Epidermal melanocyte (primary cell): ENCODE results near the gene TAF5L.
A peak's percentile ranks its signal among the peaks of the same experiment; 100 is the strongest.
"Not testable (repeated sequence)": the region's sequence is repeated elsewhere in the genome, so short reads cannot be mapped to it uniquely, and the experiment has no call there.

ENCODE experiments used
- DNase-seq: peaks from one replicate; pipeline ENCODE4 v3.0.0; 2011; ENCODE audit warnings: low spot score; ENCODE audit not compliant: insufficient read length

Gene TAF5L

DNA sequence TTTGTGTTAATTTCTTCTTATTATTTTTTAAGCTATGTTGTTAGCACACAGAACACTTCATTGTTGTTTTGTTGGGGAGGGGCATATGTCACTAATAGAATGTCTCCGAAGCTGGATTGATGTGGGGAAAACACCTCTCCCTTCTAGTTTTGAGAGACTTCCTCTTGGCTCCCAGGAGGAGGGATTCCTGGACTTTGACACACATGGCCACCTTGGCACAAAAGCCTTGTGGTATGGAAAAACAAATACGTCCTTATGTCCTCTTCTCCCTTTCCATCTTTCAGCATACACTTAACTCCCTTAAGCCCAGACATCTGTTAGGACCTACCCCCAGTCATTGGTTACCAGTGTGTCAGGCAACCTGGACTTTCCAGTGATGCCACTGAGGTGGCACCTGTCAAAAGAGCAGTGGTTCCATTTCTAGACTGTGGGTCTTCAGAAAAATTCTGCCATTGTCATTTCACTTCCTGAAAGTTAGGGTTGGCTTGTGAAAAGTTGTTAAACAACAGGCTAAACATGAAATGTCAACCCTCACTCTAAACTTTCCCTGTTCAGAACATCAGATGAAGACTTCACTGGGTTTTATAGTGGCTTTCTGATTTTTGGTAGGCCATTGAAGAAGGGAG lies 54.9 kb downstream of the TAF5L start:
- DNase-seq = no peak

DNA sequence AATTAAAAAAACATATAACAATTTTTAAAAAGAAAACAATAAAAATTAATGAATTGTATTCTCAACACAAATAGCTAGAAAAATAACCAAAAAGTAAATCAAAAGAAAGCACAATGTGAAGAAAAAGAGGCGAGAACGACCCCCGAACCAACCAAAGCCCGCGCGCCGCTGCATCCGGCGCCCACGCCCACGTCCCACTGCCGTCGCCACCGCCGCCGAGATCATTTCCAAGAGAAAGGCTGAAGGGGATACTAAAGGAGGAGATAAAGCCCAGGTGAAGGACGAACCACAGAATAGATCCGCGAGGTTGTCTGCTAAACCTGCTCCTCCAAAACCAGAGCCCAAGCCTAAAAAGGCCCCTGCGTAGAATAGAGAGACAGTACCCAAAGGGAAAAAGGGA lies 55.6 kb downstream of the TAF5L start:
- DNase-seq = no peak

GRCh38 chr1:229567109-229567868 lies 58.6 kb downstream of the TAF5L start:
- no peak for DNase-seq

- DNase-seq = no peak
Measured at GRCh38 chr1:229563701-229564100, 62.2 kb downstream of the TAF5L start.

- DNase-seq = no peak
Measured at GRCh38 chr1:229563241-229563640, 62.7 kb downstream of the TAF5L start.

- no peak for DNase-seq
Measured at GRCh38 chr1:229562686-229563085, 63.2 kb downstream of the TAF5L start.

- no peak for DNase-seq
Measured at GRCh38 chr1:229561141-229561540, 64.8 kb downstream of the TAF5L start.

GRCh38 chr1:229560124-229560523 lies 65.8 kb downstream of the TAF5L start:
- not testable (repeated sequence) for DNase-seq

DNA sequence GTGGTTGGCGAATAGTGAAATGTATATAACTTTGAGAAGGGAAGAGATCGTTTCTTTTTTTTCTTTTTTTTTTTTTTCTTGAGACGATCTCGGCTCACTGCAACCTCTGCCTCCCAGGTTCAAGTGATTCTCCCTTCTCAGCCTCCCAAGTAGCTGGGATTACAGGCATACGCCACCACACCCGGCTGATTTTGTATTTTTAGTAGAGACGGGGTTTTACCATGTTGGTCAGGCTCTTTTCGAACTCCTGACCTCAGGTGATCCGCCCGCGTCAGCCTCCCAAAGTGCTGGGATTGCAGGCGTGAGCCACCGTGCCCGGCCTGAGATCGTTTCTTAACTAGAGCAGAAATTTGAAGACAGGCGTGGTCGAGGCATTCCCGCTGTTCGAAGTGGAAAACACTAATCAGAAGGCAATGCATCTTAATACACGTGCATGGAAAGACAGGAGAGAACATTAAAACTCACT lies 66.6 kb downstream of the TAF5L start:
- DNase-seq = not testable (repeated sequence)

GRCh38 chr1:229558460-229559335 lies 67.2 kb downstream of the TAF5L start, which contains the start of gene ABCB10:
TSS of gene ABCB10 (minus strand) at chr1:229558707. CDS start at chr1:229558652, 55 bp downstream.
- DNase-seq = peak; percentile 97

GRCh38 chr1:229557913-229558414 lies 68.0 kb downstream of the TAF5L start:
- DNase-seq = no peak

GRCh38 chr1:229557200-229557850 lies 68.6 kb downstream of the TAF5L start:
- no peak for DNase-seq

DNA sequence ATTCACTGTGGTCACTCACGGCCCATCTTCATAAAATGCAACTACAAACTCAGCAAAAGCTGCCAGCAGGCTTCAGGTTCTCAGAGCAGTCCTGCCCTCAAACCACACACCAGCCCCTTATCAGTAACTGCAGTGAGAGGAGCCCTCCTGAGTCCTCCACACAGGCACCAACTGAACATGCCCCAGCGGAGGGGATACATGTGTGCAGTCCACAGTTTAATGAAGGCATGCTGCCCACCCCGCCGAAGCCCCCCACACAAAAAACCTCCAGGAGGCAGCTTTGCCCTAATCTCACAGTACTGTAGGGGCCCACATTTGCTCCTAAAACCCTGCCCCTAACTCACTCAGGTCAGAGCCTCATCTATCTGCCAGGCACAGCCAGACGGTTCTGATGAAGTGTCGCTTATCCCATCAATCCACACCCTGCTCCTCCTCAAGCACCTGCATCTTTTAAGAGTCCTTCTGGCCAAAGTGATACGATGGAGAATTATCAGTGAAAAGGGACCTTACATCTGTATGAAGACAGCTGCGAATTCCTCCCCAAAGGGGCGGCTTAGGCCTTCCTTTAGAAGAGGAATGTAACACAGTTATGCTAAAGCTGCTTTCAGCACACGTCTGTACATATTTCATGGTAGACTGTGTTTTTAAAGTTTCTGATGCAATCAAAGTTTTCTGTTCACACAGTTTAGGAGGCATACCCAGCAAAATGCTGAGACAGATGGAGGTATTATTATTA lies 70.9 kb downstream of the TAF5L start:
- DNase-seq = no peak

DNA sequence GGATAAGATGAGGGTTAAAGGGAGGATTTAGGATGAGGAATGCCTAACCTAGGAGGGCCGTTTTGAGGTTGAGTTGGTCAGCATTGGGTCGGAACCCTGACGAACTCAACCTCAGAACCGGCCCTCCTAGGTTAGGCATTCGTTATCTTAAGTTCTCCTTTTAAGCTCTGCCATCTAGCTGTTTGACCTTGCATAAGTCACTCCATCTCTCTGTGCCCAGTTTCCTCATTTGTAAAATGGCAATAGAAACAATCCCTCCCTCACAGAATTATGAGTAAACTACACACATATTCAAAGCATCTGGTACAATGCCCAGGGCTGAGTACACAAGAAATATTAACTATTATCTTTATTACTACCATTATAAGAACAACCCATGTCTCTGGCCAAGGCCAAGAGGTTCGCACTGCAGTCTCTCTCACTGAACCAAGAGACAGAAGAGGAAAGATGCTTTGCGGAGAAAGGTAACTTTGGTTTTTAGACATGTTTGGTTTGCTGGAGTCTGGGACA lies 72.2 kb downstream of the TAF5L start:
- DNase-seq = no peak

DNA sequence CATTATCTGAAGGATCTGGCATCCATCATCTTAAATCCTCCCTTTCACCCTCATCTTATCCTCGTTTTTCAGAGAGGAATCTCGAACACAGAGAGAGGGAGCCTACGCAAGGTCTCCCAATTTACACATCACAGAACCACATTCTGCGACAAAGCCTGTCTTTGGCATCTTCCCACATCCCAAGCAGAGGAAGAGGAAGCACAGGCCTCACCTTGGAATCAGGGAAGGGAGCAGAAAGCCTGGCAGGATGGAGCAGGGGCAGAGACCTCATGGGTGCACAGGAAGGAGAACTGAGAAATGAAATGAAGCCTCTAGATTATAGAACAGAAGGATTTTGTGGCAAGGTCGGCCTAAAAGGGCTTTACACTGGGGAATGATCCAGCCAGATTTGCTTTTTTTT lies 73.2 kb downstream of the TAF5L start:
- DNase-seq = no peak

DNA sequence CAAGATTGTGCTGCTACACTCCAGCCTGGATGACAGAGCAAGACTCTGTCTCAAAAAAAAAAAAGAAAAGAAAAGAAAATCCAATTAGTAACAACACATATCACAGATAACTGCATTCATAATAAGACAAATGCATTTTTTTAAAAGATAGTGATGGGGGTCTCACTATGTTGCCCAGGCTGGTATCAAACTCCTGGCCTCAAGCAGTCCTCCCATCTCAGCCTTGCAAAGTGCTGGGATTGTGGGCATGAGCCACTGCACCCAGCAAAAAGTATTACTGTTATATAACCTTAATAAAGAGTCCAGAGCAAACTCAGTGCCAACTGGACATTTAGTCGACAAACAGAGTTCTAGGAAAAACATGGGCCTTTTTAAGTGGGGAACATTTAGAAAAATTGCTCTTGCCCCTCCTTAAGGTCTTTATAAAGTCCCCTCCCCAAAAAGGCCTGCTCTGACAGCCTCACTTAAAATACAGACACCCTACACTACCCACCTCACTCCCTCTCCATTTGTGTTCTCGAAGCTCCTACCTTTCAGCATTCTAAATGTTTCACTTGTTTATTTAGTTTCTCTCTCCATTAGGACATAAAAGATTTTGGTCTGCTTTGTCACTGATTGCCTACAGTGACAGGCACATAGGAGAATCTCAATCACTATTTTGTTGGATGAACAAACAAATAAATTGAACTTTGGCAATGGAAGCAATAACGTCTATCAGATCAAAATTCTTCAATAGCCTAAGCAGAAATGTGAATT lies 74.9 kb downstream of the TAF5L start:
- no peak for DNase-seq

- DNase-seq = no peak
Measured at GRCh38 chr1:229547542-229547941, 78.4 kb downstream of the TAF5L start.

DNA sequence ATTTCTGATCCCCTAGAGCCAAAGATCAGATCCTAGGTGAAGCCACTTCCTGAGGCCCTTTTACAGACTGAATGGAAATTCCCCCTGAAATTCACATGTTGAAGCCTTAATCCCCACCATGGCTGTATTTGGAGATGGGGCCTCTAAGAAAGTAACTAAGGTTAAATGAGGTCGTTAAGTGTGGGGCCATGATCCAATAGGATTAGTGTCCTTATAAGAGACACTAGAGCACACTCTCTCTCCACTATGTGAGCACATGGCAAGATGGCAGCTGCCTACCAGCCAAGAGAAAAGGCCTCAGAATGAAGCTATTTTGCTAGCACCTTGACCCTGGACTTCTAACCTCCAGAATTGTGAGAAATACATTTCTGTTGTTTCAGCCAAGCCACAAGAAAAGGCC lies 81.3 kb downstream of the TAF5L start:
- no peak for DNase-seq
